IMR-90 (cell line): ENCODE data around the gene SLC25A5. TPM values are rescaled to one million over a fixed set of nuclear protein-coding genes. Genes with fewer than 3 reads are reported as not detected.

Experiments used
- ATAC-seq: fragments of 200-7000 bp; cut with Tn5 transposase; 2 replicates; pipeline ENCODE4 v1.9.1; 2020; ENCODE audit warnings: low read depth, mild to moderate bottlenecking, moderate library complexity
- BruUV-seq: library from RNA; stranded (reverse); fragments of 400-500 nt; replicated peaks from 2 replicates; lab custom pipeline; 2021; lab: Mats Ljungman, UMichigan
- CTCF ChIA-PET: fragments of 300-600 bp; formaldehyde crosslinking; extraction: SDS; loops from one replicate; lab custom pipeline; 2021; ENCODE audit warnings: antibody characterized with exemption; lab: Yijun Ruan, JAX
- POLR2A ChIA-PET: fragments of 300-600 bp; sonication (Branson Sonifier 250); formaldehyde crosslinking; loops from one replicate; lab custom pipeline; 2022; ENCODE audit warnings: antibody characterized with exemption; ENCODE audit not compliant: unreplicated experiment; lab: Charles Lee
- DNase-seq: peaks from one replicate; pipeline ENCODE4 v3.0.0; 2013
- H2AFZ ChIP-seq: replicated peaks from 2 replicates; pipeline ENCODE3; 2013; ENCODE audit warnings: low read length, mild to moderate bottlenecking; ENCODE audit not compliant: poor library complexity
- H2AK5ac ChIP-seq: 2 replicates; pipeline ENCODE4 v1.6.1; 2013; ENCODE audit warnings: low read depth, low read length, inconsistent platforms
- H2AK9ac ChIP-seq: replicated peaks from 2 replicates; pipeline ENCODE3; 2013; ENCODE audit warnings: mild to moderate bottlenecking, low read depth, low read length, moderate library complexity; ENCODE audit not compliant: poor library complexity
- H2BK120ac ChIP-seq: 2 replicates; pipeline ENCODE4 v1.6.1; 2013; ENCODE audit warnings: low read depth, low read length, inconsistent platforms
- H2BK15ac ChIP-seq: 3 replicates; pipeline ENCODE4 v1.6.1; 2013; ENCODE audit warnings: low read depth, low read length, inconsistent platforms
- H2BK20ac ChIP-seq: 2 replicates; pipeline ENCODE4 v1.6.1; 2013; ENCODE audit warnings: low read depth, mild to moderate bottlenecking, inconsistent platforms, low read length, moderate library complexity
- H2BK5ac ChIP-seq: 2 replicates; pipeline ENCODE4 v1.6.1; 2013; ENCODE audit warnings: mild to moderate bottlenecking, low read depth, low read length, inconsistent platforms; ENCODE audit not compliant: poor library complexity, severe bottlenecking
- H3K14ac ChIP-seq: replicated peaks from 2 replicates; pipeline ENCODE4 v1.6.1; 2013; ENCODE audit warnings: low read depth, low read length, inconsistent platforms
- H3K18ac ChIP-seq: 2 replicates; pipeline ENCODE4 v1.6.1; 2013; ENCODE audit warnings: low read depth, low read length, control low read depth
- H3K23ac ChIP-seq: 2 replicates; pipeline ENCODE4 v1.6.1; 2013; ENCODE audit warnings: low read depth, low read length, inconsistent platforms
- H3K27ac ChIP-seq: 2 replicates; pipeline ENCODE4 v1.5.1; 2013; ENCODE audit warnings: mild to moderate bottlenecking, control low read depth, low read length; ENCODE audit not compliant: insufficient read depth
- H3K27me3 ChIP-seq: 2 replicates; pipeline ENCODE4 v1.6.1; 2013; ENCODE audit warnings: low read length; ENCODE audit not compliant: control insufficient read depth, insufficient read depth
- H3K36me3 ChIP-seq: 2 replicates; pipeline ENCODE4 v1.6.1; 2013; ENCODE audit warnings: low read length, mixed read lengths; ENCODE audit not compliant: control insufficient read depth, insufficient read depth
- H3K4ac ChIP-seq: 2 replicates; pipeline ENCODE4 v1.6.1; 2013; ENCODE audit warnings: low read depth, low read length, inconsistent platforms
- H3K4me1 ChIP-seq: 2 replicates; pipeline ENCODE4 v1.6.1; 2013; ENCODE audit warnings: low read length, mixed read lengths; ENCODE audit not compliant: control insufficient read depth, insufficient read depth
- H3K4me2 ChIP-seq: 2 replicates; pipeline ENCODE4 v1.6.1; 2013; ENCODE audit warnings: low read depth, mild to moderate bottlenecking, control low read depth, low read length, moderate library complexity
- H3K4me3 ChIP-seq: 2 replicates; pipeline ENCODE4 v1.5.1; 2013; ENCODE audit warnings: low read depth, mild to moderate bottlenecking, control low read depth, low read length, moderate library complexity; ENCODE audit not compliant: insufficient read depth
- H3K56ac ChIP-seq: 2 replicates; pipeline ENCODE4 v1.6.1; 2013; ENCODE audit warnings: low read length, inconsistent platforms; ENCODE audit not compliant: insufficient read depth; ENCODE audit errors: extremely low read depth
- H3K79me1 ChIP-seq, 2 experiments: 2 replicates each; pipeline ENCODE4 v1.6.1; 2013; ENCODE audit warnings: low read length in 2 of 2, inconsistent platforms in 1 of 2, low read depth in 1 of 2
- H3K9ac ChIP-seq: 2 replicates; pipeline ENCODE4 v1.6.1; 2013; ENCODE audit warnings: low read depth, low read length, control low read depth
- H3K9me1 ChIP-seq: 2 replicates; pipeline ENCODE4 v1.6.1; 2013; ENCODE audit warnings: low read length, inconsistent platforms; ENCODE audit not compliant: insufficient read depth
- H3K9me3 ChIP-seq: 2 replicates; pipeline ENCODE4 v1.6.1; 2013; ENCODE audit warnings: low read length; ENCODE audit not compliant: control insufficient read depth, insufficient read depth
- H4K20me1 ChIP-seq: 2 replicates; pipeline ENCODE4 v1.6.1; 2013; ENCODE audit warnings: low read length, inconsistent platforms; ENCODE audit not compliant: insufficient read depth
- H4K5ac ChIP-seq: 2 replicates; pipeline ENCODE4 v1.6.1; 2013; ENCODE audit warnings: mild to moderate bottlenecking, low read depth, low read length, control low read depth
- H4K8ac ChIP-seq, 2 experiments: 2 replicates each; pipeline ENCODE4 v1.6.1; 2013; ENCODE audit warnings: low read depth in 2 of 2, low read length in 2 of 2, control low read depth in 1 of 2, inconsistent platforms in 1 of 2
- H4K91ac ChIP-seq: 2 replicates; pipeline ENCODE4 v1.6.1; 2013; ENCODE audit warnings: low read depth, low read length, inconsistent platforms; ENCODE audit not compliant: insufficient read depth
- CHD1 ChIP-seq: IDR thresholded peaks from 2 replicates; pipeline ENCODE4 v1.6.1; 2012; ENCODE audit warnings: low read depth, low read length, improper control_type of control experiment
- FOS ChIP-seq: fragments of 150-350 bp; IDR thresholded peaks from 2 replicates; pipeline ENCODE4 v1.6.1; 2016; ENCODE audit warnings: low read depth, low read length
- MAZ ChIP-seq: IDR thresholded peaks from 2 replicates; pipeline ENCODE4 v1.6.1; 2012; ENCODE audit warnings: low read depth, mild to moderate bottlenecking, low read length, improper control_type of control experiment, moderate library complexity, borderline replicate concordance
- MXI1 ChIP-seq: IDR thresholded peaks from 2 replicates; pipeline ENCODE4 v1.6.1; 2012; ENCODE audit warnings: low read depth, mild to moderate bottlenecking, low read length, moderate library complexity, borderline replicate concordance
- RAD21 ChIP-seq: IDR thresholded peaks from 2 replicates; pipeline ENCODE4 v1.6.1; 2012; ENCODE audit warnings: low read length, improper control_type of control experiment
- RCOR1 ChIP-seq: IDR thresholded peaks from 2 replicates; pipeline ENCODE4 v1.6.1; 2012; ENCODE audit warnings: mild to moderate bottlenecking, low read length, improper control_type of control experiment; ENCODE audit not compliant: insufficient replicate concordance
- SMC3 ChIP-seq: fragments of 150-350 bp; IDR thresholded peaks from 2 replicates; pipeline ENCODE4 v1.6.1; 2016; ENCODE audit warnings: low read depth, mild to moderate bottlenecking, antibody characterized with exemption, low read length, moderate library complexity
- WGBS, 2 experiments: methylation state at CpG; one replicate each; pipeline versions ENCODE4 v1.1.5 to v1.1.7; 2013; ENCODE audit warnings: missing lambda C conversion rate in 2 of 2; ENCODE audit not compliant: insufficient read length in 1 of 2; ENCODE audit errors: extremely low coverage in 2 of 2; 5-methylcytosine and 5-hydroxymethylcytosine counted together
- dilution Hi-C: fragments of 300-500 bp; cut with HindIII; formaldehyde crosslinking; loops from one replicate; pipeline ENCODE4 v1.14.3; 2018; ENCODE audit warnings: low sequenced_read_pairs; ENCODE audit not compliant: unreplicated experiment
- in situ Hi-C: fragments of 300-500 bp; cut with MboI; formaldehyde crosslinking; loops from 3 replicates; pipeline ENCODE4 v1.14.3; 2019; ENCODE audit warnings: low sequenced_read_pairs, inconsistent platforms, mixed read lengths
- intact Hi-C: fragments of 100-400 bp; cut with micrococcal nuclease; formaldehyde crosslinking; loops from 2 replicates; pipeline ENCODE4 v1.10.0; 2022
- polyA plus RNA-seq, 3 experiments: library from polyadenylated mRNA; depleted of rRNA; stranded (reverse); fragments of >200 nt; gene quantifications; 2 replicates each; pipeline ENCODE4 v1.2.3, GENCODE V29; 2012; ENCODE audit warnings: low replicate concordance in 1 of 3
- total RNA-seq: library from RNA; depleted of rRNA; stranded (reverse); fragments of >200 nt; gene quantifications from 2 replicates; pipeline ENCODE4 v1.2.3, GENCODE V29; 2012

Gene SLC25A5
- total and polyA plus RNA-seq, 2 of the 4 experiments (the other 2 are of a cell fraction) = 216 to 337 TPM

DNA sequence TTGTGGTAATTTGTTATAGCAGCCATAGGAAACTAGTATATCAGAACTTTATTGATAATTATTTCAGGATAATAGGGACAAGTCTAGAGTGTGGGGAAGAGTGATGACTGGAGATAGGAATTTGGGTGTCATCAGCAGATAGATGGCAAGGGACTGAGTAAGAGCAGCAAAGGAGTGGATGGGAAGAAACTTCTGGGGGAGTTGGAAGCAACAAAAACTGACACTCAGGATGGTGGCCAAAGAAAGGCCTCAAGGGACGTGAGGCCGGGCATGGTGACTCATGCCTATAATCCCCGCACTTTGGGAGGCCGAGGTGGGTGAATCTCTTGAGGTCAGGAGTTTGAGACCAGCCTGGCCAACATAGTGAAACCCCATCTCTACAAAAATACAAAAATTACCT lies 9.1 kb upstream of the SLC25A5 start:
- no peak overlapping the region for H4K8ac ChIP-seq
- H2AFZ ChIP-seq = no peak overlapping the region
- no peaks in the 10 kb centered on the region for H4K20me1 ChIP-seq
- H2AK9ac ChIP-seq = no peak overlapping the region
- in situ Hi-C loops = no loop called here
- no peak overlapping the region for H2BK20ac ChIP-seq
- H2BK5ac ChIP-seq = no peak overlapping the region
- no peaks in the 10 kb centered on the region for H3K9me3 ChIP-seq
- WGBS, 2 experiments = no CpG with 5 or more reads among the region's 4 CpGs
- ChIA-PET CTCF (no interaction called here), POLR2A (no interaction called here)
- dilution Hi-C loops = no loop called here
- no peak overlapping the region for H3K18ac ChIP-seq
- no peaks in the 10 kb centered on the region for H3K36me3 ChIP-seq
- H3K23ac ChIP-seq = no peak overlapping the region
- no peaks in the 10 kb centered on the region for H3K4me1 ChIP-seq
- peak; percentile 14; the same call in 1 of the 2 replicates for ATAC-seq
- H3K9ac ChIP-seq = no peak overlapping the region
- no peak overlapping the region for H3K4ac ChIP-seq
- H2BK120ac ChIP-seq = no peak overlapping the region
- peak; percentile 17 for DNase-seq
- H3K79me1 ChIP-seq = no peaks in the 10 kb centered on the region
- no peak overlapping the region for H2AK5ac ChIP-seq
- H3K9me1 ChIP-seq = no peaks in the 10 kb centered on the region
- no peak overlapping the region for H3K27ac ChIP-seq
- no peak overlapping the region for H2BK15ac ChIP-seq
- H3K14ac ChIP-seq = no peak overlapping the region
- H3K4me2 ChIP-seq = no peak overlapping the region
- no peak overlapping the region for H3K4me3 ChIP-seq
- no peaks in the 10 kb centered on the region for H3K27me3 ChIP-seq
- no peak overlapping the region for H3K56ac ChIP-seq
- no TSS peak for BruUV-seq
- no peak overlapping the region for H4K5ac ChIP-seq
- no peak overlapping the region for H4K91ac ChIP-seq
- no peak for TF ChIP-seq MXI1
- no peak for TF ChIP-seq MAZ
- TF ChIP-seq RCOR1 = no peak
- TF ChIP-seq CHD1 = no peak
- no peak for TF ChIP-seq RAD21
- TF ChIP-seq FOS = no peak
- TF ChIP-seq SMC3 = no peak
- intact Hi-C loops = no loop called here
